K562 (cell line): ENCODE measurements around the gene PTAR1. TPM values are rescaled to one million over a fixed set of nuclear protein-coding genes. Genes with fewer than 3 reads are reported as not detected.
"Not testable (repeated sequence)": the region's sequence is repeated elsewhere in the genome, so short reads cannot be mapped to it uniquely, and the experiment has no call there.

Source experiments
- CXXC5 ChIP-seq: fragments of 250-450 bp; sonication (Bioruptor Pico); IDR thresholded peaks from 2 replicates; pipeline ENCODE4 v1.8.0; 2022; ENCODE audit warnings: inconsistent platforms, mild to moderate bottlenecking, moderate library complexity
- DDX20 ChIP-seq: fragments of 450-650 bp; IDR thresholded peaks from 2 replicates; pipeline ENCODE4 v1.6.1; 2016; ENCODE audit warnings: missing genetic modification characterization, low read depth, mild to moderate bottlenecking, missing compliant biosample characterization, moderate library complexity
- DMBX1 ChIP-seq: fragments of 250-450 bp; sonication (Bioruptor Pico); IDR thresholded peaks from 2 replicates; pipeline ENCODE4 v1.8.0; 2022; ENCODE audit warnings: inconsistent platforms, mild to moderate bottlenecking, moderate library complexity, borderline replicate concordance
- L3MBTL2 ChIP-seq: fragments of 450-650 bp; IDR thresholded peaks from 2 replicates; pipeline ENCODE4 v1.6.1; 2016; ENCODE audit warnings: mild to moderate bottlenecking, moderate library complexity
- PTRF ChIP-seq: fragments of 450-650 bp; IDR thresholded peaks from 2 replicates; pipeline ENCODE4 v1.6.1; 2016; ENCODE audit warnings: mild to moderate bottlenecking, missing genetic modification characterization, missing compliant biosample characterization
- SMAD4 ChIP-seq: fragments of 250-450 bp; sonication (Bioruptor Pico); conservative IDR thresholded peaks from 2 replicates; pipeline ENCODE4 v1.8.0; 2021; ENCODE audit warnings: inconsistent platforms, mild to moderate bottlenecking, moderate library complexity
- ZBTB17 ChIP-seq: fragments of 450-650 bp; formaldehyde crosslinking; IDR thresholded peaks from 2 replicates; pipeline ENCODE4 v1.4.0; 2020; ENCODE audit warnings: mild to moderate bottlenecking
- ZNF311 ChIP-seq: fragments of 250-450 bp; sonication (Bioruptor Pico); IDR thresholded peaks from 2 replicates; pipeline ENCODE4 v1.4.0; 2020; ENCODE audit warnings: mild to moderate bottlenecking, moderate library complexity
- ZNF583 ChIP-seq: fragments of 250-450 bp; sonication (Bioruptor Pico); IDR thresholded peaks from 2 replicates; pipeline ENCODE4 v1.4.0; 2020
- ZNF668 ChIP-seq: fragments of 250-450 bp; sonication (Bioruptor Pico); IDR thresholded peaks from 2 replicates; pipeline ENCODE4 v1.8.0; 2022; ENCODE audit warnings: mild to moderate bottlenecking, inconsistent platforms
- polyA plus RNA-seq, 8 experiments: library from polyadenylated mRNA; depleted of rRNA in 4 of 8; stranded (reverse) in 5 of 8; unstranded in 3 of 8; fragments of >200 nt; fragmentation: Nextera tagmentation in 2 of 8; fragmentation: Illumina TruSeq in 1 of 8; extraction: Ambion mirVana in 2 of 8; extraction: Trizol in 1 of 8; gene quantifications; 2 replicates each; pipeline versions ENCODE4 v1.2.1 to v1.2.3, GENCODE V29; 2011 to 2014; ENCODE audit warnings: inconsistent platforms in 1 of 8, missing spikeins in 1 of 8
- total RNA-seq, 7 experiments: library from RNA; depleted of rRNA in 6 of 7; stranded (reverse); fragments of >200 nt in 6 of 7; fragmentation: Illumina TruSeq in 2 of 7; extraction: Trizol in 2 of 7; gene quantifications; 2 replicates each; pipeline versions ENCODE4 v1.2.1 to v1.2.3, GENCODE V29; 2011 to 2021; ENCODE audit warnings: low replicate concordance in 1 of 7
- TF ChIP-seq, protein P1 (sequence below): fragments of 450-650 bp; IDR thresholded peaks from 2 replicates; pipeline ENCODE4 v1.6.1; 2017; ENCODE audit warnings: antibody characterized with exemption, mild to moderate bottlenecking
- TF ChIP-seq, protein P2 (sequence below): fragments of 450-650 bp; IDR thresholded peaks from 2 replicates; pipeline ENCODE4 v1.6.1; 2016; ENCODE audit warnings: missing biosample characterization, missing genetic modification characterization
- TF ChIP-seq, protein P3 (sequence below), 3 experiments: fragments of 200-800 bp in 1 of 3; sonication (Bioruptor generic) in 1 of 3; sonication (generic) in 1 of 3; formaldehyde crosslinking in 1 of 3; IDR thresholded peaks; 2 replicates each; pipeline versions ENCODE4 v1.6.1 to v1.8.0; 2016 to 2022; ENCODE audit warnings: mild to moderate bottlenecking in 2 of 3, missing compliant biosample characterization in 2 of 3, missing genetic modification characterization in 2 of 3, missing genetic modification reagents in 1 of 3
- TF ChIP-seq, protein P4 (sequence below), 2 experiments: fragments of 450-650 bp; conservative IDR thresholded peaks; 2 replicates each; pipeline ENCODE4 v1.6.1; 2017; ENCODE audit warnings: mild to moderate bottlenecking in 2 of 2, moderate library complexity in 2 of 2
- TF ChIP-seq, protein P5 (sequence below), 2 experiments: fragments of 250-450 bp in 1 of 2; fragments of 450-650 bp in 1 of 2; sonication (Bioruptor Pico) in 1 of 2; IDR thresholded peaks; 2 replicates each; pipeline versions ENCODE4 v1.6.1 to v1.8.0; 2016 to 2021; ENCODE audit warnings: mild to moderate bottlenecking in 2 of 2, moderate library complexity in 2 of 2, missing compliant biosample characterization in 1 of 2, missing genetic modification characterization in 1 of 2

PTAR1 gene
- total and polyA plus RNA-seq, 9 of the 15 experiments (the other 6 are each of a cell fraction or from before 2014, with no cell fraction given), result 10.1 to 48.0 (median 28.0) TPM

DNA sequence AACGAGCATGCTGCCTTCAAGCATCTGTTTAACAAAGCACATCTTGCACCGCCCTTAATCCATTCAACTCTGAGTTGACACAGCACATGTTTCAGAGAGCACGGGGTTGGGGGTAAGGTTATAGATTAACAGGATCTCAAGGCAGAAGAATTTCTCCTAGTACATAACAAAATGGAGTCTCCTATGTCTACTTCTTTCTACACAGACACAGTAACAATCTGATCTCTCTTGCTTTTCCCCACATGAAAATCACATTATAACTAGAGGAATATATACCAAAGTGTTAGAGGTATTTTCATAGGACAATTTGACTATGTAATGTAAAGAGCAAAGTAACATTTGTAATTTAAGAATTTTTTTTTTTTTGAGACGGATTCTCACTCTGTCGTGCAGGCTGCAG, 4.1 kb upstream of the PTAR1 start (continued):
- TF ChIP-seq, protein P1, sequence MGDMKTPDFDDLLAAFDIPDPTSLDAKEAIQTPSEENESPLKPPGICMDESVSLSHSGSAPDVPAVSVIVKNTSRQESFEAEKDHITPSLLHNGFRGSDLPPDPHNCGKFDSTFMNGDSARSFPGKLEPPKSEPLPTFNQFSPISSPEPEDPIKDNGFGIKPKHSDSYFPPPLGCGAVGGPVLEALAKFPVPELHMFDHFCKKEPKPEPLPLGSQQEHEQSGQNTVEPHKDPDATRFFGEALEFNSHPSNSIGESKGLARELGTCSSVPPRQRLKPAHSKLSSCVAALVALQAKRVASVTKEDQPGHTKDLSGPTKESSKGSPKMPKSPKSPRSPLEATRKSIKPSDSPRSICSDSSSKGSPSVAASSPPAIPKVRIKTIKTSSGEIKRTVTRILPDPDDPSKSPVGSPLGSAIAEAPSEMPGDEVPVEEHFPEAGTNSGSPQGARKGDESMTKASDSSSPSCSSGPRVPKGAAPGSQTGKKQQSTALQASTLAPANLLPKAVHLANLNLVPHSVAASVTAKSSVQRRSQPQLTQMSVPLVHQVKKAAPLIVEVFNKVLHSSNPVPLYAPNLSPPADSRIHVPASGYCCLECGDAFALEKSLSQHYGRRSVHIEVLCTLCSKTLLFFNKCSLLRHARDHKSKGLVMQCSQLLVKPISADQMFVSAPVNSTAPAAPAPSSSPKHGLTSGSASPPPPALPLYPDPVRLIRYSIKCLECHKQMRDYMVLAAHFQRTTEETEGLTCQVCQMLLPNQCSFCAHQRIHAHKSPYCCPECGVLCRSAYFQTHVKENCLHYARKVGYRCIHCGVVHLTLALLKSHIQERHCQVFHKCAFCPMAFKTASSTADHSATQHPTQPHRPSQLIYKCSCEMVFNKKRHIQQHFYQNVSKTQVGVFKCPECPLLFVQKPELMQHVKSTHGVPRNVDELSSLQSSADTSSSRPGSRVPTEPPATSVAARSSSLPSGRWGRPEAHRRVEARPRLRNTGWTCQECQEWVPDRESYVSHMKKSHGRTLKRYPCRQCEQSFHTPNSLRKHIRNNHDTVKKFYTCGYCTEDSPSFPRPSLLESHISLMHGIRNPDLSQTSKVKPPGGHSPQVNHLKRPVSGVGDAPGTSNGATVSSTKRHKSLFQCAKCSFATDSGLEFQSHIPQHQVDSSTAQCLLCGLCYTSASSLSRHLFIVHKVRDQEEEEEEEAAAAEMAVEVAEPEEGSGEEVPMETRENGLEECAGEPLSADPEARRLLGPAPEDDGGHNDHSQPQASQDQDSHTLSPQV, result peak; percentile 97
- TF ChIP-seq ZBTB17 (CRISPR knock-in tag), result 0 out of 2 replicates have a peak, but pooled peaks have one; percentile 27
- peak; percentile 58 for TF ChIP-seq CXXC5 (CRISPR knock-in tag)
- peak; percentile 43; the same call in 1 of the 2 replicates for TF ChIP-seq ZNF583 (CRISPR knock-in tag)
- peak; percentile 71 for TF ChIP-seq SMAD4 (CRISPR knock-in tag)
- peak; percentile 72; the same call in 1 of the 2 replicates for TF ChIP-seq ZNF668 (CRISPR knock-in tag)
- TF ChIP-seq L3MBTL2, result 0 out of 2 replicates have a peak, but pooled peaks have one; percentile 18
- TF ChIP-seq, protein P2, sequence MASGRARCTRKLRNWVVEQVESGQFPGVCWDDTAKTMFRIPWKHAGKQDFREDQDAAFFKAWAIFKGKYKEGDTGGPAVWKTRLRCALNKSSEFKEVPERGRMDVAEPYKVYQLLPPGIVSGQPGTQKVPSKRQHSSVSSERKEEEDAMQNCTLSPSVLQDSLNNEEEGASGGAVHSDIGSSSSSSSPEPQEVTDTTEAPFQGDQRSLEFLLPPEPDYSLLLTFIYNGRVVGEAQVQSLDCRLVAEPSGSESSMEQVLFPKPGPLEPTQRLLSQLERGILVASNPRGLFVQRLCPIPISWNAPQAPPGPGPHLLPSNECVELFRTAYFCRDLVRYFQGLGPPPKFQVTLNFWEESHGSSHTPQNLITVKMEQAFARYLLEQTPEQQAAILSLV (tag), result peak; percentile 63; the same call in 1 of the 2 replicates
- TF ChIP-seq, protein P3, sequence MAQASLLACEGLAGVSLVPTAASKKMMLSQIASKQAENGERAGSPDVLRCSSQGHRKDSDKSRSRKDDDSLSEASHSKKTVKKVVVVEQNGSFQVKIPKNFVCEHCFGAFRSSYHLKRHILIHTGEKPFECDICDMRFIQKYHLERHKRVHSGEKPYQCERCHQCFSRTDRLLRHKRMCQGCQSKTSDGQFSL (CRISPR knock-in tag; IDR thresholded peaks at IDR 0.05), result not testable (repeated sequence)
- TF ChIP-seq, protein P3 (tag; IDR thresholded peaks at IDR 0.05), result peak in 1 of 2 experiments; percentile 69; a peak in 2 of 4 replicates
- TF ChIP-seq, protein P4, sequence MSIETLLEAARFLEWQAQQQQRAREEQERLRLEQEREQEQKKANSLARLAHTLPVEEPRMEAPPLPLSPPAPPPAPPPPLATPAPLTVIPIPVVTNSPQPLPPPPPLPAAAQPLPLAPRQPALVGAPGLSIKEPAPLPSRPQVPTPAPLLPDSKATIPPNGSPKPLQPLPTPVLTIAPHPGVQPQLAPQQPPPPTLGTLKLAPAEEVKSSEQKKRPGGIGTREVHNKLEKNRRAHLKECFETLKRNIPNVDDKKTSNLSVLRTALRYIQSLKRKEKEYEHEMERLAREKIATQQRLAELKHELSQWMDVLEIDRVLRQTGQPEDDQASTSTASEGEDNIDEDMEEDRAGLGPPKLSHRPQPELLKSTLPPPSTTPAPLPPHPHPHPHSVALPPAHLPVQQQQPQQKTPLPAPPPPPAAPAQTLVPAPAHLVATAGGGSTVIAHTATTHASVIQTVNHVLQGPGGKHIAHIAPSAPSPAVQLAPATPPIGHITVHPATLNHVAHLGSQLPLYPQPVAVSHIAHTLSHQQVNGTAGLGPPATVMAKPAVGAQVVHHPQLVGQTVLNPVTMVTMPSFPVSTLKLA (conservative IDR thresholded peaks at IDR 0.05), result peak in 1 of 2 experiments; percentile 46; a peak in 2 of 4 replicates
- TF ChIP-seq DDX20, result 0 out of 2 replicates have a peak, but pooled peaks have one; percentile 55
- peak; percentile 93 for TF ChIP-seq DMBX1 (CRISPR knock-in tag)
- TF ChIP-seq, protein P5, sequence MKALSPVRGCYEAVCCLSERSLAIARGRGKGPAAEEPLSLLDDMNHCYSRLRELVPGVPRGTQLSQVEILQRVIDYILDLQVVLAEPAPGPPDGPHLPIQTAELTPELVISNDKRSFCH (CRISPR knock-in tag; IDR thresholded peaks at IDR 0.05), result not testable (repeated sequence)
- TF ChIP-seq, protein P5 (tag; IDR thresholded peaks at IDR 0.05), result peak; percentile 85
- TF ChIP-seq ZNF311 (CRISPR knock-in tag), result peak; percentile 76
- peak; percentile 71 for TF ChIP-seq PTRF (tag)
